ENCODE results near the gene SMC2.

SMC2 gene

GRCh38 chr9:104107799-104108198, 13.7 kb downstream of the SMC2 start:
- no peak for DNase-seq (ENCODE audit: low read depth)

GRCh38 chr9:104108315-104108714, 14.2 kb downstream of the SMC2 start:
- DNase-seq (ENCODE audit: low read depth) = no peak

GRCh38 chr9:104110509-104110908, 16.4 kb downstream of the SMC2 start:
- DNase-seq (ENCODE audit: low read depth) = no peak

- DNase-seq (ENCODE audit: low read depth) = no peak
Observed at GRCh38 chr9:104118916-104119315, 24.8 kb downstream of the SMC2 start.

- DNase-seq (ENCODE audit: low read depth) = no peak
Observed at GRCh38 chr9:104121022-104121421, 26.9 kb downstream of the SMC2 start.

- no peak for DNase-seq (ENCODE audit: low read depth)
Observed at GRCh38 chr9:104138243-104138868, 44.2 kb downstream of the SMC2 start.

GRCh38 chr9:104142799-104143549, 48.9 kb downstream of the SMC2 start:
- no peak for DNase-seq (ENCODE audit: low read depth)

GRCh38 chr9:104143550-104143910, 49.4 kb downstream of the SMC2 start:
- DNase-seq (ENCODE audit: low read depth) = no peak

- DNase-seq (ENCODE audit: low read depth) = no peak
Observed at GRCh38 chr9:104144336-104144735, 50.2 kb downstream of the SMC2 start.

GRCh38 chr9:104173067-104173466, 79.0 kb downstream of the SMC2 start:
- no peak for DNase-seq (ENCODE audit: low read depth)

GRCh38 chr9:104177003-104177611, 83.0 kb downstream of the SMC2 start:
- no peak for DNase-seq (ENCODE audit: low read depth)

- no peak for DNase-seq (ENCODE audit: low read depth)
Observed at GRCh38 chr9:104177676-104178075, 83.6 kb downstream of the SMC2 start.
